Mammary epithelial cell (primary cell): ENCODE measurements around the gene NELFA.

Source experiments
- EZH2 ChIP-seq: IDR thresholded peaks from 2 replicates; pipeline ENCODE4 v1.6.1; 2012; ENCODE audit warnings: low read length, inconsistent platforms, borderline replicate concordance
- TF ChIP-seq, protein P1 (sequence below), 2 donors: IDR thresholded peaks in 1 of 2; conservative IDR thresholded peaks in 1 of 2; 2 replicates each; pipeline ENCODE4 v1.5.1; 2011 to 2012; ENCODE audit warnings: inconsistent platforms in 2 of 2, low read length in 2 of 2, mild to moderate bottlenecking in 2 of 2, control low read depth in 1 of 2, low read depth in 1 of 2; ENCODE audit not compliant: insufficient read depth in 1 of 2; ENCODE audit errors: extremely low read depth in 1 of 2

DNA sequence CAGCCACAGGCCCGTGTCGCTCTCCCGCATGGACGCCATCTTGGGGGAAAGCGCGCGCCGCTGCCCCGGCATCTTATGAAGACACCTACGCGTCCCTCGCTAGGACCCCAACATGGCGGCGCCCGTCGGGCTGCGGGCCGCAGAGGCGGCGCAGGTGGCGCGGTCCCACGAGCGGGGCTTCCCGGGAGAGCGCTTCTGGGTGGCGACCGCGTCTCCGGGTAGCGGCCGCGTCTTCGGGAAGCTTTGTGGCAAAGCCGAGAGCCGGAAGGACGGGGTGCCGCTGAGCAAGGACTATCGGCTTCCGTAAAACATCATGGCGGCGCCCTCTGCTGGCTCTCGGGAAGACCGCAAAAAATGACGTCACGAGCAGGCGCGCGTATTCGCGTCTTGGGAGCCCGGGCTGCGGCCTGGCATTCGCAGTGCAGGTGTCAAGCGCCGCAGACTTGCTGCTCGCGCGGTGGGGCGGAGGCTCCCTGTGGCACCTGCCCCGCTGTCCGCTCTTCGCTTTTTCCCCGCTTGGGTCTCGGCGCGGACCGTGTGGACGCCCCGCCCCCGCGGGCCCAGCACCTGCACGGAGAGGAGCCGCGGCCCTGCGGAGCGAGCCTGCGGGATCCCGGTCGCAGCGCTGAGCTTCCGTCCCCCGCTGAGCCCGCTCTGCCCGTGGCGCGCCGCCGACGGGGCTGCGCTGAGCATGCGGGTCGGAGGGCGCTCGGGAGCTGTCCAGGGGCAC is at the start of gene NELFA:
- TF ChIP-seq, protein P1, sequence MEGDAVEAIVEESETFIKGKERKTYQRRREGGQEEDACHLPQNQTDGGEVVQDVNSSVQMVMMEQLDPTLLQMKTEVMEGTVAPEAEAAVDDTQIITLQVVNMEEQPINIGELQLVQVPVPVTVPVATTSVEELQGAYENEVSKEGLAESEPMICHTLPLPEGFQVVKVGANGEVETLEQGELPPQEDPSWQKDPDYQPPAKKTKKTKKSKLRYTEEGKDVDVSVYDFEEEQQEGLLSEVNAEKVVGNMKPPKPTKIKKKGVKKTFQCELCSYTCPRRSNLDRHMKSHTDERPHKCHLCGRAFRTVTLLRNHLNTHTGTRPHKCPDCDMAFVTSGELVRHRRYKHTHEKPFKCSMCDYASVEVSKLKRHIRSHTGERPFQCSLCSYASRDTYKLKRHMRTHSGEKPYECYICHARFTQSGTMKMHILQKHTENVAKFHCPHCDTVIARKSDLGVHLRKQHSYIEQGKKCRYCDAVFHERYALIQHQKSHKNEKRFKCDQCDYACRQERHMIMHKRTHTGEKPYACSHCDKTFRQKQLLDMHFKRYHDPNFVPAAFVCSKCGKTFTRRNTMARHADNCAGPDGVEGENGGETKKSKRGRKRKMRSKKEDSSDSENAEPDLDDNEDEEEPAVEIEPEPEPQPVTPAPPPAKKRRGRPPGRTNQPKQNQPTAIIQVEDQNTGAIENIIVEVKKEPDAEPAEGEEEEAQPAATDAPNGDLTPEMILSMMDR (conservative IDR thresholded peaks at IDR 0.05 in 1 of 2, IDR thresholded peaks at IDR 0.05 in 1 of 2; ENCODE audit: extremely low read depth in 1 of 2, insufficient read depth in 1 of 2, low read depth in 1 of 2, low read length in 2 of 2) = no peak
- no peak for TF ChIP-seq EZH2
